Mesenchymal stem cell (in vitro differentiated cells and primary cell): ENCODE measurements around the gene NPFF.

Experiments used
- DNase-seq: peaks from one replicate; pipeline ENCODE4 v3.0.0-alpha.2; 2013
- H2AFZ ChIP-seq: one replicate; pipeline ENCODE4 v1.6.1; 2013; ENCODE audit warnings: low read depth, mild to moderate bottlenecking, control low read depth, inconsistent platforms, low read length, moderate library complexity
- H2AK5ac ChIP-seq: 2 replicates; pipeline ENCODE4 v1.6.1; 2013; ENCODE audit warnings: low read length, moderate library complexity, mild to moderate bottlenecking, inconsistent platforms; ENCODE audit not compliant: severe bottlenecking
- H2BK120ac ChIP-seq: one replicate; pipeline ENCODE4 v1.6.1; 2013; ENCODE audit warnings: low read depth, mild to moderate bottlenecking, inconsistent platforms, low read length, moderate library complexity
- H2BK12ac ChIP-seq, 2 experiments: one replicate each; pipeline ENCODE4 v1.6.1; 2013; ENCODE audit warnings: inconsistent platforms in 2 of 2, low read length in 2 of 2, mild to moderate bottlenecking in 2 of 2, moderate library complexity in 2 of 2, control low read depth in 1 of 2
- H2BK15ac ChIP-seq: one replicate; pipeline ENCODE4 v1.6.1; 2013; ENCODE audit warnings: mild to moderate bottlenecking, low read depth, inconsistent platforms; ENCODE audit not compliant: poor library complexity, severe bottlenecking
- H2BK5ac ChIP-seq: 2 replicates; pipeline ENCODE4 v1.6.1; 2013; ENCODE audit warnings: low read depth, mild to moderate bottlenecking, low read length, control low read depth, inconsistent platforms; ENCODE audit not compliant: poor library complexity, severe bottlenecking
- H3K14ac ChIP-seq, 2 experiments: one replicate each; pipeline ENCODE4 v1.6.1; 2013; ENCODE audit warnings: inconsistent platforms in 2 of 2, low read length in 2 of 2, control low read depth in 1 of 2, mild to moderate bottlenecking in 1 of 2, moderate library complexity in 1 of 2
- H3K18ac ChIP-seq, 2 experiments: one replicate each; pipeline ENCODE4 v1.6.1; 2013; ENCODE audit warnings: inconsistent platforms in 2 of 2, low read length in 2 of 2, control low read depth in 1 of 2, low read depth in 1 of 2, mild to moderate bottlenecking in 1 of 2
- H3K23ac ChIP-seq, 2 experiments: one replicate each; pipeline ENCODE4 v1.6.1; 2013; ENCODE audit warnings: inconsistent platforms in 2 of 2, low read length in 2 of 2, mild to moderate bottlenecking in 2 of 2, moderate library complexity in 2 of 2, control low read depth in 1 of 2
- H3K27ac ChIP-seq: 2 replicates; pipeline ENCODE4 v1.5.1; 2013; ENCODE audit warnings: mild to moderate bottlenecking, moderate library complexity, low read length, control low read depth, inconsistent platforms; ENCODE audit not compliant: poor library complexity, severe bottlenecking
- H3K27me3 ChIP-seq, 2 experiments: 2 replicates each; pipeline versions ENCODE4 v1.6.1 to v1.7.0; 2013; ENCODE audit warnings: low read length in 2 of 2, mild to moderate bottlenecking in 2 of 2, moderate library complexity in 2 of 2, control low read depth in 1 of 2, inconsistent platforms in 1 of 2; ENCODE audit not compliant: control insufficient read depth in 1 of 2, insufficient read depth in 1 of 2
- H3K36me3 ChIP-seq, 2 experiments: 2 replicates each; pipeline versions ENCODE4 v1.6.1 to v1.7.0; 2013; ENCODE audit warnings: low read length in 2 of 2, control low read depth in 1 of 2, inconsistent platforms in 1 of 2, low read depth in 1 of 2, mild to moderate bottlenecking in 1 of 2; ENCODE audit not compliant: insufficient read depth in 2 of 2, control insufficient read depth in 1 of 2
- H3K4ac ChIP-seq, 2 experiments: one replicate each; pipeline ENCODE4 v1.6.1; 2013; ENCODE audit warnings: inconsistent platforms in 2 of 2, low read length in 2 of 2, mild to moderate bottlenecking in 2 of 2, moderate library complexity in 2 of 2, control low read depth in 1 of 2, low read depth in 1 of 2
- H3K4me1 ChIP-seq: 2 replicates; pipeline ENCODE4 v1.6.1; 2013; ENCODE audit warnings: low read depth, low read length, control low read depth; ENCODE audit not compliant: control insufficient read depth, insufficient read depth
- H3K4me2 ChIP-seq: 2 replicates; pipeline ENCODE4 v1.6.1; 2013; ENCODE audit warnings: low read length, mild to moderate bottlenecking, inconsistent platforms; ENCODE audit not compliant: poor library complexity, severe bottlenecking
- H3K4me3 ChIP-seq, 2 experiments: 2 replicates each; pipeline versions ENCODE4 v1.5.1 to v1.7.0; 2013; ENCODE audit warnings: low read length in 2 of 2, mild to moderate bottlenecking in 2 of 2, control low read depth in 1 of 2, low read depth in 1 of 2; ENCODE audit not compliant: insufficient read depth in 1 of 2
- H3K79me1 ChIP-seq: replicated peaks from 2 replicates; pipeline ENCODE4 v1.6.1; 2013; ENCODE audit warnings: mild to moderate bottlenecking, control low read depth, low read length, inconsistent platforms; ENCODE audit not compliant: poor library complexity, severe bottlenecking
- H3K9ac ChIP-seq: 2 replicates; pipeline ENCODE4 v1.7.0; 2013; ENCODE audit warnings: mild to moderate bottlenecking, low read length, moderate library complexity
- H3K9me3 ChIP-seq: 2 replicates; pipeline ENCODE4 v1.7.0; 2013; ENCODE audit warnings: mild to moderate bottlenecking, low read length; ENCODE audit not compliant: control insufficient read depth
- H4K8ac ChIP-seq: one replicate; pipeline ENCODE4 v1.6.1; 2013; ENCODE audit warnings: inconsistent platforms, mild to moderate bottlenecking, low read length, moderate library complexity
- H4K91ac ChIP-seq: one replicate; pipeline ENCODE4 v1.6.1; 2013; ENCODE audit warnings: mild to moderate bottlenecking, low read length, inconsistent platforms
- WGBS: methylation state at CpG from one replicate; pipeline ENCODE4 v1.1.7; 2013; ENCODE audit warnings: mixed read lengths; 5-methylcytosine and 5-hydroxymethylcytosine counted together

The NPFF gene

GRCh38 chr12:53462935-53463334, 44.3 kb downstream of the NPFF start:
- peak overlapping the region; percentile 25 for H3K9ac ChIP-seq
- H4K8ac ChIP-seq: no peak overlapping the region
- H3K4me3 ChIP-seq: no peak overlapping the region
- H2AFZ ChIP-seq: no peak overlapping the region
- peaks cover 3% of the 10 kb centered on the region for H3K79me1 ChIP-seq
- H3K27me3 ChIP-seq: no peaks in the 10 kb centered on the region
- H2BK12ac ChIP-seq: no peak overlapping the region
- no peak overlapping the region for H4K91ac ChIP-seq
- H3K9me3 ChIP-seq: no peaks in the 10 kb centered on the region
- no peak for DNase-seq
- peaks cover 59 to 99% of the 10 kb centered on the region in 2 experiments for H3K36me3 ChIP-seq
- no peak overlapping the region for H2AK5ac ChIP-seq
- no peak overlapping the region for H3K14ac ChIP-seq
- H2BK120ac ChIP-seq: no peak overlapping the region
- H3K4ac ChIP-seq: no peak overlapping the region
- peaks cover 5% of the 10 kb centered on the region for H3K4me1 ChIP-seq
- H2BK15ac ChIP-seq: no peak overlapping the region
- no peak overlapping the region for H2BK5ac ChIP-seq
- no peak overlapping the region for H3K27ac ChIP-seq
- H3K23ac ChIP-seq: no peak overlapping the region
- H3K4me2 ChIP-seq: no peak overlapping the region
- 96% methylated on average over 3 of the region's 3 CpGs for WGBS
- H3K18ac ChIP-seq: no peak overlapping the region

- Histone ChIP-seq H3K4ac (no peak overlapping the region), H4K91ac (no peak overlapping the region), H3K36me3 (peaks cover 57 to 99% of the 10 kb centered on the region in 2 experiments), H3K4me3 (no peak overlapping the region), H2BK5ac (no peak overlapping the region), H3K27ac (no peak overlapping the region), H3K79me1 (peaks cover 2% of the 10 kb centered on the region), H2BK15ac (no peak overlapping the region), H3K23ac (no peak overlapping the region), H2AK5ac (no peak overlapping the region), H4K8ac (no peak overlapping the region), H3K14ac (no peak overlapping the region), H3K4me1 (peaks cover 5% of the 10 kb centered on the region), H2BK120ac (no peak overlapping the region), H3K4me2 (no peak overlapping the region), H3K18ac (no peak overlapping the region), H3K27me3 (no peaks in the 10 kb centered on the region), H2AFZ (no peak overlapping the region), H3K9ac (peak overlapping the region; percentile 54), H3K9me3 (no peaks in the 10 kb centered on the region), H2BK12ac (no peak overlapping the region)
- 98% methylated on average over 7 of the region's 8 CpGs for WGBS
- no peak for DNase-seq
These were observed 45.7 kb downstream of the NPFF start for GRCh38 chr12:53461591-53461990.

GRCh38 chr12:53461059-53461458, 46.2 kb downstream of the NPFF start:
- H3K4me3 ChIP-seq: no peak overlapping the region
- H4K91ac ChIP-seq: no peak overlapping the region
- peak overlapping the region; percentile 54 for H3K9ac ChIP-seq
- no peaks in the 10 kb centered on the region for H3K9me3 ChIP-seq
- H3K18ac ChIP-seq: no peak overlapping the region
- peaks cover 5% of the 10 kb centered on the region for H3K4me1 ChIP-seq
- no peak for DNase-seq
- H2AFZ ChIP-seq: no peak overlapping the region
- H3K4ac ChIP-seq: no peak overlapping the region
- no peak overlapping the region for H2BK12ac ChIP-seq
- H3K36me3 ChIP-seq: peaks cover 58 to 99% of the 10 kb centered on the region in 2 experiments
- H2BK5ac ChIP-seq: no peak overlapping the region
- peaks cover 2% of the 10 kb centered on the region for H3K79me1 ChIP-seq
- no peak overlapping the region for H3K4me2 ChIP-seq
- H3K23ac ChIP-seq: no peak overlapping the region
- no peak overlapping the region for H3K27ac ChIP-seq
- no peak overlapping the region for H2AK5ac ChIP-seq
- 90% methylated on average over 3 of the region's 3 CpGs for WGBS
- no peak overlapping the region for H4K8ac ChIP-seq
- H3K27me3 ChIP-seq: no peaks in the 10 kb centered on the region
- no peak overlapping the region for H2BK120ac ChIP-seq
- H3K14ac ChIP-seq: no peak overlapping the region
- no peak overlapping the region for H2BK15ac ChIP-seq

GRCh38 chr12:53459097-53459496, 48.2 kb downstream of the NPFF start:
- Histone ChIP-seq H3K27ac (no peak overlapping the region), H3K23ac (no peak overlapping the region), H3K4me2 (no peak overlapping the region), H3K4me1 (peaks cover 6% of the 10 kb centered on the region), H2AK5ac (no peak overlapping the region), H3K79me1 (peaks cover 2% of the 10 kb centered on the region), H4K91ac (no peak overlapping the region), H3K9ac (peak overlapping the region; percentile 53), H3K14ac (no peak overlapping the region), H3K9me3 (no peaks in the 10 kb centered on the region), H3K4me3 (no peak overlapping the region), H2BK120ac (no peak overlapping the region), H2BK15ac (no peak overlapping the region), H2BK5ac (no peak overlapping the region), H4K8ac (no peak overlapping the region), H3K27me3 (no peaks in the 10 kb centered on the region), H3K18ac (no peak overlapping the region), H2BK12ac (no peak overlapping the region), H3K4ac (no peak overlapping the region), H2AFZ (no peak overlapping the region), H3K36me3 (peaks cover 56 to 100% of the 10 kb centered on the region in 2 experiments)
- DNase-seq: no peak
- WGBS: 94% methylated on average over 3 of the region's 4 CpGs
